Epidermal melanocyte (primary cell): ENCODE measurements around the gene ARL17A.
"Not testable (repeated sequence)": the region's sequence is repeated elsewhere in the genome, so short reads cannot be mapped to it uniquely, and the experiment has no call there.

Experiments
- DNase-seq: peaks from one replicate; pipeline ENCODE4 v3.0.0; 2011; ENCODE audit warnings: low spot score; ENCODE audit not compliant: insufficient read length

ARL17A gene

DNA sequence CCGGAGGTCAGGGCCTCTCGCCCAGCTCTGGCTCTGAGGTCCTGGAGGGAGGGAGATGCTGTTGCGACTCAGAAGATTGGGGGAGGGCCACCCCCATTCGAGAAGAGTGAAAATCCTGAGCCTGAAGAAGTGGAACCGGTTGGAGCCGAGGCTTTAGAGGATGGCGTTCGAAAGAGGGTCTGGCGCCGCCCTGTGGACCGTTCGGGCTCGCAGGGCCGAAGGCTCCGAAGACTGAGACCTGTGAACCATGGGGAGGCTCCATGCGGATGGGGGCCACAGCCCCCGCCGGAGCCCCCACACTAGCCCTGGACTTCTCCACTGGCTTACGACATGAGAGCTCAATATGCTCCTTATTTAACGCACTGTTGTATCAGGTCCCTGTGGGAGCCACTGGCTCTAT, 20.3 kb downstream of the ARL17A start:
- not testable (repeated sequence) for DNase-seq

DNA sequence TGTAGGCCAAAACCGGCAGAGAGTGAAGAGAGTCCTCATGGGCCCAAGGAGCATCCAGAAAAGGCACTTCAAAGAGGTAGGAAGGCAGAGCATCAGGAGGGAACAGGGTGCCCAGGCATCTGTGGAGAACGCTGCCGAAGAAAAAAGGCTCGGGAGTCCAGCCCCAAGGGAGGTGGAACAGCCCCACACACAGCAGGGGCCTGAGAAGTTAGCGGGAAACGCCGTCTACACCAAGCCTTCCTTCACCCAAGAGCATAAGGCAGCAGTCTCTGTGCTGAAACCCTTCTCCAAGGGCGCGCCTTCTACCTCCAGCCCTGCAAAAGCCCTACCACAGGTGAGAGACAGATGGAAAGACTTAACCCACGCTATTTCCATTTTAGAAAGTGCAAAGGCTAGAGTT, 30.9 kb downstream of the ARL17A start:
- not testable (repeated sequence) for DNase-seq

DNA sequence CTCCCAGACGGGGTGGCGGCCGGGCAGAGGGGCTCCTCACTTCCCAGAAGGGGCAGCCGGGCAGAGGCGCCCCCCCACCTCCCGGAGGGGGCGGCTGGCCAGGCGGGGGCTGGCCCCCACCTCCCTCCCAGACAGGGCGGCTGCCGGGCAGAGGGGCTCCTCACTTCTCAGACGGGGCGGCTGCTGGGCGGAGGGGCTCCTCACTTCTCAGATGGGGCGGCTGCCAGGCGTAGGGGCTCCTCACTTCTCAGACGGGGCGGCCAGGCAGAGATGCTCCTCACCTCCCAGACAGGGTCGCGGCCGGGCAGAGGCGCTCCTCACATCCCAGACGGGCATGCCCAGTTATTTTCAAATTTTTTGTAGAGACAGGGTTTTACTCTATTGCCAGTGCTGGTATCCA, 44.8 kb downstream of the ARL17A start:
- not testable (repeated sequence) for DNase-seq

DNA sequence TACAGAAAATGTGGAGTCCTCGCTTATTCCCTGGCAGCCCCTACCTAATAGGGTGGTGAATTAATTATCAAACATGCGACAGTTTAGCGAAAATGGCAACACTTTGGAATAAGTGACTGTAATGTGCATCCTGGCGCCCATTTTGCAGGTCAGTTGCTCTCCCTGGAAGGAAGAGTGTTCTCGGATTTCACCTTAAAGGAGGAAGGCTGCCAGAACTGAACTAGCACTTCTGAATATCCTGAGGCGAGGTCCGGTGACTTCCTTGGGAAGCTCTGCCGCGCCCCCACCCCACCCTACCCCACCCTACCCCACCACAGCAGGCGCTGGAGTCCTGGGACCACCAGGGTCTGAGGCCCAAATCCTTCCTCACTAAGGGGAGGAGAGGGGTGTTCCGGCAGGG, 67.3 kb downstream of the ARL17A start, which contains the start of gene LRRC37A2:
TSS of gene LRRC37A2 (plus strand) at position 301 of the 400 bp plus-strand sequence. CDS start 245 bp downstream, outside the sequence.
- not testable (repeated sequence) for DNase-seq

DNA sequence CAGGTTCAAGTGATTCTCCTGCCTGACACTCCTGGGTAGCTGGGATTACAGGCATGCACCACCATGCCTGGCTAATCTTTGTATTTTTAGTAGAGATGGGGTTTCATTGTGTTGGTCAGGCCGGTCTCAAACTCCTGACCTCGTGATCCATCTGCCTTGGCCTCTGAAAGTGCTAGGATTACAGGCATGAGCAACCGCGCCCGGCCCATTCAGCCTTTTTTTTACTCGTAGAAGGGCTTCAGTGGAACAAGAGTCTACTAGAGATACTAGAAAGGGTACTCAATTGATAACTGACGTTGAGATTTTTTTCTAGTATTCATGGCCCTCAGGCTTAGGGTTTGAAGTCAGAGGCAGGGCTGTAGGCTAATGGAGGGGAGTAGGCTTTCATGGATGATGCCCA, 73.6 kb downstream of the ARL17A start:
- DNase-seq, result not testable (repeated sequence)

DNA sequence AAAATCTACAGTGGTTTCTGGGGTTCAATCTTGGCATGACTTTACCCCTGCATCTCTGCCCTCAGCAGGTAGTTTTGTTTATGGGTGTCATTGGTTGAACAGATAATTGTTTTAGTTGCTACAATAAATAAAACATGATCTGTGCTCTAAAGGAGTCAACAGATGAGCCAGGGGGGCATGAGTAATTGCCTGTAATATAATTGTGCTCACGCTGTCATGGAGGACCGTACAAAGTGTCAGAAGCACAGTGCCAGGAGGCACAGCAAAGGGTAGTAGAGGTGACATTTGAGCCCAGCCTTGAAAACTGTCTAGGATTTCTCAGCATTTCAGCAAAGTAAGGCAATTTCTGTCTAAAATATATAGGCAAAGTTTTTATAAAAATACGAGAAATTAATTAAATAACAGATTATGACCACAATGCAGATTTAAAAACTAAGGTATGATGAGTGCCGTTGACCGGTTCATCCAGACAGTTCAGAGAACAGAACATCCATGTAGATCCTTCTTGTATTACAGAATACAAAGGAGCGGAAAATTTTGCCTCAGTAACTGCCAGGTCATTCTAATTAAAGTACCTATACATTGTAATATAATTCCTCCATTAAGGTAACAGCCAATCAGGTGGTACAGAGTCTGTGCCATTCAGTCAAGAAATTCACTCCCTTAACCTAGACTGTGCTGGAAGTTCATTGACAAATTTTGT, 79.9 kb downstream of the ARL17A start:
- DNase-seq, result not testable (repeated sequence)

DNA sequence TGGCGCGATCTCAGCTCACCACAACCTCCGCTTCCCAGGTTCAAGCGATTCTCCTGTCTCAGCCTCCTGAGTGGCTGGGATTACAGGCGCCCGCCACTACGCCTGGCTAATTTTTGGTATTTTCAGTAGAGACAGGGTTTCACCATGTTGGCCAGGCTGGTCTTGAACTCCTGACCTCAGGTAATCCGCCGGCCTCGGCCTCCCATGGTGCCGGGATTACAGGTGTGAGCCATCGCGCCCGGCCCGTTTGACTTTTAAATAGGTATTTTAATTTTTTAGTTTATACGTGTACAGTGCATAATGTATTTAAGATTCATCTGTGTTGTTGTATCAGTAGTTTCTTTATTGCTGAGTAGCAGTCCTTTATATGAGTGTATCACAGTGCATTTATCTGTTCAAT, 87.5 kb downstream of the ARL17A start:
- not testable (repeated sequence) for DNase-seq

DNA sequence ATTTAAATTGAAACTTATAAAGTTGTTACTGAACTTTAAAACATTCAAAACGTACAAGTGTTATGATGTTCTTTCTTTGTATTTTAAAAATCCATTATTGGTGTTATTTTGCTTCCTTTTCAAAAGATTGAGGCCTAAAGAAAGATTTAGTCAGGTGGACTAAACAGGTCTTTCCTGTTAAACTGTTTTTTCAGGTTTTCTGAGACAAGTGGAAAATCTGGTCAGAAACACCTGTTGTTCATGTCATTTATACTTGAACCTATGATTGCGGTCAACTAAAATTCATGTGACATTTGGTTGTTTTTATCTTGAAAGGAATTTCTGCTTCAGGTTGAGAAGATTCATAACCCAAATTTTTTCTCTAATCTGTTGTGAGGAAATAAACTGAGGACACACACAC, 98.2 kb downstream of the ARL17A start:
- not testable (repeated sequence) for DNase-seq

DNA sequence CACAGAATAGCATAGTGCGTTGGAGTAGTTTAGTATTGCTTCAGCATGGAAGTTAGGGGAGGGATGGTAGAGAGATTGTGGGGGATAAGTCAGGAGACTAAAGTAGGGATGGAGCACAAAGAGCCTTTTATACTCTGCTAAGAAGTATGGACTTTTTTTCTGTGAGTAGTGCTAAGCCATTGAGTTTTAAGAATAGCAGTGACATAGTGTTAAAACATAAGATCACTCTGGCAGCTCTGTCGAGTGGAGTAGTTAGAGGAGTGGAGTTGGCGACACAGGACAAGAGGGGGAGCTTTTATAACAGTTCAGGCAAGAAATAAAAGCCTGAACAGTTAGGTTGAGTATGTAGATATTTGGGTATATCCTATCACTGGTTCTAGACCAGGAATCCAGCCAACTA, 100.7 kb downstream of the ARL17A start:
- not testable (repeated sequence) for DNase-seq

DNA sequence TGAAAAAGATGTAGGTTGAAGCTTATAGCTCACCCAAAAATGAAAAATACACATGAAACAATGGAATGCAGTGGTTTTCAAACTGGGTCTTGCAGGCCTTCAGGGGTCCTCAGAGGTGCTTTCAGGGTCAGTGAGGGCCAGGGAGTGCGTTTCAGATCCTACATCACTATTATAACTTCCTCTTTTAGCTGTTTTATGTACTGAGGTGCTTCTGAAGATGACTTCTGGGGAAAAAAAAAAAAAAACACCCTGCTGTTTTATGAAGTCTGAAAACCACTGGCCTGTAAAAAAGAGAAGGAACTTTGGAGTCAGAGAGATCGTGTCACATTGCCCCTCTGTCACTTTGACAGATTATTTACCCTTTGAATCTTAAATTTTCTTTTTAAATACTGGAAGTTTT, 103.9 kb downstream of the ARL17A start:
- not testable (repeated sequence) for DNase-seq

DNA sequence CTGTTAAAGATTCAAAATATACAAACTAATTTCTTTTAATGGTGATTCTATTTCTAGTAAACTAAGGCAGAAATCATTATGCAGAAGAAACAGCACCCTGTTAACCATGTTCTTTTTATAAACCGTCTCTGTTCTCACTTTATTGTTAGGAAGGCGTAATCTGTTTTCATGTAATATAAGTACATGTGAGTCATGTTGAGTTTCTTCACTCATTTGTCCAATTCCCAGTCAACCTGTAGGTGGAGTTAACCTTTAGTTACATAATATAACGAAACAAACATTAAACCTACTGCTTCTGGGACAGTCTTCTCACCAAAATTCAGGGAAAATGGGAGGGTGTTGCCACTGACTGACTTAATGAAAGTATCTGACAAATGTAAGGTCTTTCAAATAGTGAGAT, 105.0 kb downstream of the ARL17A start:
- not testable (repeated sequence) for DNase-seq

DNA sequence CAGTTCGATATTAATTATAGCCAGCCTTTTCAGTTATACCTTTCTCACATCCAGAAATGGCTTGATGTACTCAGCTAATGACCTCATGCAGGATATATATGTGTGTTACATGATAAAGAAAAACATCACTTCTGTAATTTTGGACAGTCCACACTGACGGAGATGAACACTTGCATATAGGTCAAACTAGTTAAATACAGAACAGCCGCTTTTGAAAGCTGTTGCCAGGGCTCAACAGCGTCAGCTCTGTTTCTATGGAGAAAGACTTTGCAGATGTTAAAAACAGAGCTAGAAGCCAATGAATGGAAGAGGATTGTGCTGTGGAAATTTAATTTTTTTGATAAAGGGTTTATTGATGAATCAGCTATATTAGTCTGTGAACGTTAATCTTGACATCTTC, 111.9 kb downstream of the ARL17A start:
- not testable (repeated sequence) for DNase-seq
